Gastrocnemius medialis (tissue), 4 donors: ENCODE data around the gene NDUFA12. TPM values are rescaled to one million over a fixed set of nuclear protein-coding genes. Genes with fewer than 3 reads are reported as not detected.

ENCODE experiments used
- ATAC-seq, 2 donors: fragments of 150-250 bp; one replicate each; pipeline ENCODE4 v1.9.1; 2016
- DNase-seq, 2 donors: peaks; one replicate each; pipeline ENCODE4 v3.0.0-alpha.2; 2019
- H3K27ac ChIP-seq, 4 donors: fragments of 200-600 bp; sonication (generic); 1 replicate in 1 of 4; 2 replicates in 3 of 4; pipeline ENCODE4 v1.5.1; 2016 to 2018; ENCODE audit warnings: mild to moderate bottlenecking in 2 of 4, moderate library complexity in 1 of 4
- H3K27me3 ChIP-seq, 3 donors: fragments of 200-600 bp; sonication (generic) in 2 of 3; 1 replicate in 1 of 3; 2 replicates in 2 of 3; pipeline versions ENCODE4 v1.5.1 to v1.6.0; 2016 to 2019; ENCODE audit warnings: mild to moderate bottlenecking in 1 of 3, moderate library complexity in 1 of 3
- H3K36me3 ChIP-seq, 2 donors: fragments of 200-600 bp; sonication (generic) in 1 of 2; one replicate each; pipeline ENCODE4 v1.5.1; 2017 to 2018
- H3K4me1 ChIP-seq, 2 donors: fragments of 200-600 bp; sonication (generic) in 1 of 2; one replicate each; pipeline ENCODE4 v1.5.1; 2016 to 2017; ENCODE audit warnings: mild to moderate bottlenecking in 2 of 2
- H3K4me3 ChIP-seq, 4 donors: fragments of 200-600 bp; sonication (generic) in 3 of 4; 1 replicate in 1 of 4; 2 replicates in 3 of 4; pipeline ENCODE4 v1.5.1; 2016 to 2019; ENCODE audit warnings: mild to moderate bottlenecking in 2 of 4
- H3K9me3 ChIP-seq, 3 donors: fragments of 200-600 bp; sonication (generic) in 2 of 3; 1 replicate in 1 of 3; 2 replicates in 2 of 3; pipeline ENCODE4 v1.5.1; 2016 to 2019
- CTCF ChIP-seq, 5 experiments: fragments of 450-650 bp in 3 of 5; fragments of 200-600 bp in 2 of 5; sonication (generic) in 2 of 5; IDR thresholded peaks in 4 of 5; conservative IDR thresholded peaks in 1 of 5; 1 replicate in 4 of 5; 2 replicates in 1 of 5; pipeline ENCODE4 v1.5.1; 2016 to 2019; ENCODE audit warnings: antibody characterized with exemption in 5 of 5, mild to moderate bottlenecking in 3 of 5, moderate library complexity in 3 of 5
- POLR2A ChIP-seq, 2 donors: fragments of 450-650 bp; IDR thresholded peaks; one replicate each; pipeline ENCODE4 v1.6.1; 2017; ENCODE audit warnings: antibody characterized with exemption in 2 of 2, mild to moderate bottlenecking in 2 of 2, moderate library complexity in 2 of 2
- in situ Hi-C, 4 donors: fragments of 200-750 bp; cut with MboI; loops; one replicate each; pipeline versions ENCODE4 v1.15.0 to v1.8.0; 2017; ENCODE audit warnings: low sequenced_read_pairs in 4 of 4
- intact Hi-C: fragments of 100-400 bp; cut with DNase I; formaldehyde crosslinking; loops from one replicate; pipeline ENCODE4 v1.15.1; 2023; ENCODE audit warnings: low total_unique reads
- total RNA-seq, 4 donors: library from RNA; depleted of rRNA; stranded (reverse); fragments of >200 nt; gene quantifications; one replicate each; pipeline versions ENCODE4 v1.1.0 to v1.2.3, GENCODE V29; 2016

The NDUFA12 gene
- total RNA-seq, 4 donors from 2014 or later: 225 to 382 (median 356) TPM

DNA sequence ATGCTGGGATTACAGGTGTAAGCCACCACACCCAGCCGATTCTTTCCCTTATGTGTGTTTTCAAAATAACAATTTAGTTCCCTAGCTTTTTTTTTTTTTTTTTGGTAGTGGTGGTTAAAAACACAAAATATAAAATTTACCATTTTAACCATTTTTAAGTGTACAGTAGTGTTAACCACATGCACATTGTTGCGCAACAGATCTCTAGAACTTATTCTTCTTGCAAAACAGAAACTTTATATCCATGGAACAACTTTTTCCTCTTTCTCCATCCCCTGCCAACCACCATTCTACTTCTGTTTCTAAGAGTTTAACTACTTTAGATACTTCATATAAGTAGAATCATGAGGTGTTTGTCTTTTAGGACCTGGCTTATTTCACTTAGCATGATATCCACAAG is 1.1 kb upstream of the NDUFA12 start:
- intact Hi-C loops (loop anchor here (5.0 to 10.0 kb wide), 4 partner anchors 68 to 542 kb away; partner anchors contain the start of genes METAP2 and NR2C1), in situ Hi-C loops (no loop called here)
- ATAC-seq (no peak), DNase-seq (no peak)
- TF ChIP-seq POLR2A (IDR thresholded peaks at IDR 0.05): no peak
- TF ChIP-seq CTCF (IDR thresholded peaks at IDR 0.05 in 4 of 5, conservative IDR thresholded peaks at IDR 0.05 in 1 of 5): no peak
- Histone ChIP-seq H3K36me3 (peaks cover 0 to 13% of the 10 kb centered on the region in 2 donors), H3K4me3 (no peak overlapping the region), H3K4me1 (peaks cover 15 to 17% of the 10 kb centered on the region in 2 donors), H3K27me3 (no peaks in the 10 kb centered on the region), H3K27ac (no peak overlapping the region), H3K9me3 (peaks cover 0 to 9% (median 0%) of the 10 kb centered on the region in 3 donors)

GRCh38 chr12:95003921-95004272 is 400 bp upstream of the NDUFA12 start:
- peak overlapping the region; percentile 79 to 89 (median 84) for H3K27ac ChIP-seq
- TF ChIP-seq CTCF (IDR thresholded peaks at IDR 0.05 in 4 of 5, conservative IDR thresholded peaks at IDR 0.05 in 1 of 5) (no peak), POLR2A (IDR thresholded peaks at IDR 0.05) (no peak)
- no peak for DNase-seq
- ATAC-seq: no peak
- peaks cover 23 to 24% of the 10 kb centered on the region in 2 donors for H3K4me1 ChIP-seq
- no peaks in the 10 kb centered on the region for H3K27me3 ChIP-seq
- intact Hi-C loops: loop anchor here (5.0 to 10.0 kb wide), 4 partner anchors 68 to 542 kb away; partner anchors contain the start of genes METAP2 and NR2C1
- H3K36me3 ChIP-seq: peaks cover 0 to 13% of the 10 kb centered on the region in 2 donors
- H3K9me3 ChIP-seq: peaks cover 0 to 9% (median 0%) of the 10 kb centered on the region in 3 donors
- in situ Hi-C loops: no loop called here
- peak overlapping the region; percentile 78 to 94 (median 80) for H3K4me3 ChIP-seq

DNA sequence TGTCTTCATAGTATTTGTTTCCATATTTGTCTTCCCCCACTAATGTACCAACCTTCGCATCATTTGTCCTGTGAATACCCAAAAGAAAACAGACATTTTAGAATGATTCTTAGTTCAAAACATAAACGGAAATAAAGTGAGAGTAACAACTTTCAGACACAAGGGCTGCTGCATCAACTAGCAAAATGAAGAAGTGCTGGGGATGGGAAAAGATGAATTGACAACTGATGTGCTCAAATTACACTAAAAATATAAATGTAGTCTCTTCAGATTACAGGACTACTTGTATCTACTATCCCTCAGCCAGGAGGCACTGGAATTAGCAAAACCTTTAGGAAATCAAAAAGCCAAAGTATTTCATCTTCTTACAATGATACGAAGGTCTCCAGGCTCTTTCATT is 743 bp downstream of the NDUFA12 start:
- H3K27ac ChIP-seq: peak overlapping the region; percentile 79 to 89 (median 84)
- intact Hi-C loops (loop anchor here (5.0 to 10.0 kb wide), 4 partner anchors 70 to 540 kb away; partner anchors contain the start of genes METAP2 and NR2C1), in situ Hi-C loops (no loop called here)

DNA sequence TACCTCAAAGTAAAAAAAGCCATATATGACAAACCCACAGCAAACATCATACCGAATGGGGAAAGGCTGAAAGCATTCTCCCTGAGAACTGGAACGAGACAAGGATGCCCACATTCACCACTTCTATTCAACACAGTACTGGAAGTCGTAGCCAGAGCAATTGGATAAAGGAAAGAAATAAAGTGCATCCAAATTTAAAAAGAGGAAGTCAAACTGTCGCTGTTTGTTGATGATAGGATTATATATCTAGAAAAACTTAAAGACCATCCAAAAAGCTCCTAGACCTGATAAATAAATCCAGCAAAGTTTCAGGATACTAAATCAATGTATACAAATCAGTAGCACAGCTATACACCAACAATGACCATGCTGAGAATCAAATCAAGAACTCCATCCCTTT is 5.2 kb downstream of the NDUFA12 start:
- no peak overlapping the region for H3K27ac ChIP-seq
- peaks cover 0 to 23% of the 10 kb centered on the region in 2 donors for H3K36me3 ChIP-seq
- H3K4me1 ChIP-seq: peaks cover 29 to 30% of the 10 kb centered on the region in 2 donors
- intact Hi-C loops (no loop called here), in situ Hi-C loops (no loop called here)
- no peak overlapping the region for H3K4me3 ChIP-seq
- no peaks in the 10 kb centered on the region for H3K27me3 ChIP-seq
- DNase-seq (no peak), ATAC-seq (no peak)
- H3K9me3 ChIP-seq: no peaks in the 10 kb centered on the region
- TF ChIP-seq POLR2A (IDR thresholded peaks at IDR 0.05) (no peak), CTCF (IDR thresholded peaks at IDR 0.05 in 4 of 5, conservative IDR thresholded peaks at IDR 0.05 in 1 of 5) (no peak)

More for the DNA sequence above, 743 bp downstream of the NDUFA12 start:
- no peak for TF ChIP-seq CTCF (IDR thresholded peaks at IDR 0.05 in 4 of 5, conservative IDR thresholded peaks at IDR 0.05 in 1 of 5)
- no peak for TF ChIP-seq POLR2A (IDR thresholded peaks at IDR 0.05)
- ATAC-seq: no peak
- Histone ChIP-seq H3K4me3 (peak overlapping the region; percentile 78 to 94 (median 80)), H3K27me3 (no peaks in the 10 kb centered on the region), H3K36me3 (peaks cover 0 to 13% of the 10 kb centered on the region in 2 donors), H3K4me1 (peaks cover 33% of the 10 kb centered on the region in 2 donors), H3K9me3 (peaks cover 0 to 2% (median 0%) of the 10 kb centered on the region in 3 donors)
- DNase-seq: no peak

GRCh38 chr12:94997726-94998125 is 5.8 kb downstream of the NDUFA12 start:
- ATAC-seq: no peak
- H3K36me3 ChIP-seq: peaks cover 0 to 26% of the 10 kb centered on the region in 2 donors
- H3K27me3 ChIP-seq: no peaks in the 10 kb centered on the region
- H3K9me3 ChIP-seq: no peaks in the 10 kb centered on the region
- in situ Hi-C loops: no loop called here
- H3K4me3 ChIP-seq: no peak overlapping the region
- H3K27ac ChIP-seq: no peak overlapping the region
- no peak for TF ChIP-seq CTCF (IDR thresholded peaks at IDR 0.05 in 4 of 5, conservative IDR thresholded peaks at IDR 0.05 in 1 of 5)
- TF ChIP-seq POLR2A (IDR thresholded peaks at IDR 0.05): no peak
- peaks cover 26 to 29% of the 10 kb centered on the region in 2 donors for H3K4me1 ChIP-seq
- DNase-seq: no peak
- intact Hi-C loops: no loop called here
